Measurements from ENCODE around the gene CHST9.

Gene CHST9

DNA sequence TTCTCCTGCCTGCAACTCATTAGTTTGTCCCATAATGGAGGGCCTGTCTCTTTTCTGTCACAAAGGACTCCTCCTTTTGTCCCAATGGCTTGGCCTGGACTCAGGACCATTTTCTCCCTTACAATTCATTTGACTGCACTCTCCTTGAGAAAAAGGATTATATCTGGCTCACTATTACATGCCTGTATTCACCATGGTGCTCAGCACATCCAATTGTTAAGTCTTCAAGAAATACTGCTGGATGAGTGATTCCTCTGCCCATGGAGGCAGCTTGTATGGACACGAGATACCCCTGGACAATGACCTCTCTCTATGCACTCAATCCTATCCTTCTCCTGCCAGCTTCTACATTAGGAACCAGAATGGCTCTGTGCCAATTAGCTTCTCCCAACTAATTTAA lies 47.0 kb downstream of the CHST9 start:
- no peaks in the 10 kb centered on the region for H3K27me3 ChIP-seq (ENCODE audit: control insufficient read depth, insufficient read depth, low read length)
- H3K4me3 ChIP-seq (ENCODE audit: low read length) = no peak overlapping the region
- peaks cover 2% of the 10 kb centered on the region; the same call in 1 of the 2 replicates for H3K4me1 ChIP-seq (ENCODE audit: control insufficient read depth, insufficient read depth, low read length)
- no CpG with 5 or more reads among the region's 1 CpG for WGBS (ENCODE audit: insufficient coverage, insufficient read length)
- DNase-seq (ENCODE audit: low read depth, low spot score) = no peak
- no peaks in the 10 kb centered on the region for H3K9me3 ChIP-seq (ENCODE audit: control insufficient read depth, insufficient read depth, low read length)
- H3K36me3 ChIP-seq (ENCODE audit: control insufficient read depth, insufficient read depth, low read length) = no peaks in the 10 kb centered on the region
- H3K27ac ChIP-seq (ENCODE audit: low read length) = no peak overlapping the region

- DNase-seq (ENCODE audit: low read depth, low spot score) = peak; percentile 39
- Histone ChIP-seq H3K27me3 (ENCODE audit: control insufficient read depth, insufficient read depth, low read length) (no peaks in the 10 kb centered on the region), H3K36me3 (ENCODE audit: control insufficient read depth, insufficient read depth, low read length) (no peaks in the 10 kb centered on the region), H3K27ac (ENCODE audit: low read length) (no peak overlapping the region), H3K4me3 (ENCODE audit: low read length) (no peak overlapping the region), H3K4me1 (ENCODE audit: control insufficient read depth, insufficient read depth, low read length) (peaks cover 2% of the 10 kb centered on the region; the same call in 1 of the 2 replicates), H3K9me3 (ENCODE audit: control insufficient read depth, insufficient read depth, low read length) (no peaks in the 10 kb centered on the region)
- WGBS (ENCODE audit: insufficient coverage, insufficient read length) = no CpG with 5 or more reads among the region's 4 CpGs
Observed at GRCh38 chr18:27136208-27136535, 48.9 kb downstream of the CHST9 start.

- no CpG with 5 or more reads among the region's 7 CpGs for WGBS (ENCODE audit: insufficient coverage, insufficient read length)
- H3K27ac ChIP-seq (ENCODE audit: low read length) = no peak overlapping the region
- no peaks in the 10 kb centered on the region for H3K36me3 ChIP-seq (ENCODE audit: control insufficient read depth, insufficient read depth, low read length)
- no peaks in the 10 kb centered on the region for H3K27me3 ChIP-seq (ENCODE audit: control insufficient read depth, insufficient read depth, low read length)
- H3K4me3 ChIP-seq (ENCODE audit: low read length) = no peak overlapping the region
- H3K9me3 ChIP-seq (ENCODE audit: control insufficient read depth, insufficient read depth, low read length) = no peaks in the 10 kb centered on the region
- no peak for DNase-seq (ENCODE audit: low read depth, low spot score)
- peaks cover 2% of the 10 kb centered on the region; the same call in 1 of the 2 replicates for H3K4me1 ChIP-seq (ENCODE audit: control insufficient read depth, insufficient read depth, low read length)
Observed at GRCh38 chr18:27135504-27136207, 49.5 kb downstream of the CHST9 start.

- H3K27me3 ChIP-seq (ENCODE audit: control insufficient read depth, insufficient read depth, low read length) = no peaks in the 10 kb centered on the region
- H3K36me3 ChIP-seq (ENCODE audit: control insufficient read depth, insufficient read depth, low read length) = no peaks in the 10 kb centered on the region
- H3K27ac ChIP-seq (ENCODE audit: low read length) = no peak overlapping the region
- no peaks in the 10 kb centered on the region for H3K9me3 ChIP-seq (ENCODE audit: control insufficient read depth, insufficient read depth, low read length)
- no CpG with 5 or more reads among the region's 7 CpGs for WGBS (ENCODE audit: insufficient coverage, insufficient read length)
- H3K4me1 ChIP-seq (ENCODE audit: control insufficient read depth, insufficient read depth, low read length) = no peaks in the 10 kb centered on the region
- H3K4me3 ChIP-seq (ENCODE audit: low read length) = no peak overlapping the region
- DNase-seq (ENCODE audit: low read depth, low spot score) = no peak
Observed at GRCh38 chr18:27130065-27130630, 55.0 kb downstream of the CHST9 start.

- Histone ChIP-seq H3K4me1 (ENCODE audit: control insufficient read depth, insufficient read depth, low read length) (peaks cover 2% of the 10 kb centered on the region; the same call in 1 of the 2 replicates), H3K27ac (ENCODE audit: low read length) (no peak overlapping the region), H3K4me3 (ENCODE audit: low read length) (no peak overlapping the region), H3K27me3 (ENCODE audit: control insufficient read depth, insufficient read depth, low read length) (no peaks in the 10 kb centered on the region), H3K36me3 (ENCODE audit: control insufficient read depth, insufficient read depth, low read length) (no peaks in the 10 kb centered on the region), H3K9me3 (ENCODE audit: control insufficient read depth, insufficient read depth, low read length) (no peaks in the 10 kb centered on the region)
- WGBS (ENCODE audit: insufficient coverage, insufficient read length) = no CpG with 5 or more reads among the region's 1 CpG
- DNase-seq (ENCODE audit: low read depth, low spot score) = no peak
Observed at GRCh38 chr18:27124196-27124595, 60.9 kb downstream of the CHST9 start.

GRCh38 chr18:27121108-27121507 lies 64.0 kb downstream of the CHST9 start:
- Histone ChIP-seq H3K36me3 (ENCODE audit: control insufficient read depth, insufficient read depth, low read length) (no peaks in the 10 kb centered on the region), H3K27ac (ENCODE audit: low read length) (no peak overlapping the region), H3K27me3 (ENCODE audit: control insufficient read depth, insufficient read depth, low read length) (no peaks in the 10 kb centered on the region), H3K4me1 (ENCODE audit: control insufficient read depth, insufficient read depth, low read length) (peaks cover 2% of the 10 kb centered on the region; the same call in 1 of the 2 replicates), H3K4me3 (ENCODE audit: low read length) (no peak overlapping the region), H3K9me3 (ENCODE audit: control insufficient read depth, insufficient read depth, low read length) (no peaks in the 10 kb centered on the region)
- no CpG with 5 or more reads among the region's 1 CpG for WGBS (ENCODE audit: insufficient coverage, insufficient read length)
- no peak for DNase-seq (ENCODE audit: low read depth, low spot score)

DNA sequence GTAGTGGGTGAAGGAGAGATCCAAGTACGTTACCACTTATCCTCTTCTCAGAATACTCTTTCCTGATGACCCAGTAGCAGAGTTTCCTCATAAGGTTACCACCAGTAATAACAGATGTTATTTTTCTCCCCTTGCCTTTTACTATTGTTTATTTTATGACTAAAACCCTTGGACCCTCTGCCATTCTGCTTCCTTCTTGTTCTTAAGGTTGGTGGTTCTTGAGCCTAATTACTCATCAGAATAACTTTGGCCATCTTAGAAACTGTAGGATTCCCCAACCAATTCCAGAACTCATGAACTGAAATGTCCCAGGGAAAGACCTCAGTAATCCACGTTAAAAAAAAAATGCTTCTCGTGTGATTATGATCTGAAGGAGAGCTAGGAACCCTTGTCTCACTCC lies 64.9 kb downstream of the CHST9 start:
- Histone ChIP-seq H3K4me3 (ENCODE audit: low read length) (no peak overlapping the region), H3K27me3 (ENCODE audit: control insufficient read depth, insufficient read depth, low read length) (no peaks in the 10 kb centered on the region), H3K4me1 (ENCODE audit: control insufficient read depth, insufficient read depth, low read length) (peaks cover 2% of the 10 kb centered on the region; the same call in 1 of the 2 replicates), H3K36me3 (ENCODE audit: control insufficient read depth, insufficient read depth, low read length) (no peaks in the 10 kb centered on the region), H3K27ac (ENCODE audit: low read length) (no peak overlapping the region), H3K9me3 (ENCODE audit: control insufficient read depth, insufficient read depth, low read length) (no peaks in the 10 kb centered on the region)
- DNase-seq (ENCODE audit: low read depth, low spot score) = no peak
- no CpG with 5 or more reads among the region's 3 CpGs for WGBS (ENCODE audit: insufficient coverage, insufficient read length)

- H3K4me3 ChIP-seq (ENCODE audit: low read length) = no peak overlapping the region
- H3K9me3 ChIP-seq (ENCODE audit: control insufficient read depth, insufficient read depth, low read length) = no peaks in the 10 kb centered on the region
- no peak overlapping the region for H3K27ac ChIP-seq (ENCODE audit: low read length)
- H3K36me3 ChIP-seq (ENCODE audit: control insufficient read depth, insufficient read depth, low read length) = no peaks in the 10 kb centered on the region
- DNase-seq (ENCODE audit: low read depth, low spot score) = no peak
- no CpG with 5 or more reads among the region's 3 CpGs for WGBS (ENCODE audit: insufficient coverage, insufficient read length)
- H3K27me3 ChIP-seq (ENCODE audit: control insufficient read depth, insufficient read depth, low read length) = no peaks in the 10 kb centered on the region
- H3K4me1 ChIP-seq (ENCODE audit: control insufficient read depth, insufficient read depth, low read length) = peaks cover 2% of the 10 kb centered on the region; the same call in 1 of the 2 replicates
Observed at GRCh38 chr18:27118973-27119372, 66.1 kb downstream of the CHST9 start.

DNA sequence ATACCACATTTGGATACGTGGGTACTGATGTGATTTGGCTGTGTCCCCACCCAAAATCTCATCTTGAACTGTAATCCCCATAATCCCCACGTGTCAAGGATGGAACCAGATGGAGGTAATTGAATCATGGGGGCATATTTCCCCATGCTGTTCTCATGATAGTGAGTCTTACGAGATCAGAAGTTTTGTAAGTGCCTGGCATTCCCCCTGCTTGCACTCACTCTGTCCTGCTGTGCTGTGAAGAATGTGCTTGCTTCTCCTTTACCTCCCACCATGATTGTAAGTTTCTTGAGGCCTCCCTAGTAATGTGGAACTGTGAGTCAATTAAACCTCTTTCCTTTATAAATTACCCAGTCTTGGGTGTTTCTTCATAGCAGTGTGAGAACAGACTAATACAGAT lies 70.3 kb downstream of the CHST9 start:
- Histone ChIP-seq H3K27me3 (ENCODE audit: control insufficient read depth, insufficient read depth, low read length) (no peaks in the 10 kb centered on the region), H3K27ac (ENCODE audit: low read length) (no peak overlapping the region), H3K36me3 (ENCODE audit: control insufficient read depth, insufficient read depth, low read length) (no peaks in the 10 kb centered on the region), H3K9me3 (ENCODE audit: control insufficient read depth, insufficient read depth, low read length) (no peaks in the 10 kb centered on the region), H3K4me1 (ENCODE audit: control insufficient read depth, insufficient read depth, low read length) (no peaks in the 10 kb centered on the region), H3K4me3 (ENCODE audit: low read length) (no peak overlapping the region)
- DNase-seq (ENCODE audit: low read depth, low spot score) = no peak
- WGBS (ENCODE audit: insufficient coverage, insufficient read length) = no CpG with 5 or more reads among the region's 3 CpGs

DNA sequence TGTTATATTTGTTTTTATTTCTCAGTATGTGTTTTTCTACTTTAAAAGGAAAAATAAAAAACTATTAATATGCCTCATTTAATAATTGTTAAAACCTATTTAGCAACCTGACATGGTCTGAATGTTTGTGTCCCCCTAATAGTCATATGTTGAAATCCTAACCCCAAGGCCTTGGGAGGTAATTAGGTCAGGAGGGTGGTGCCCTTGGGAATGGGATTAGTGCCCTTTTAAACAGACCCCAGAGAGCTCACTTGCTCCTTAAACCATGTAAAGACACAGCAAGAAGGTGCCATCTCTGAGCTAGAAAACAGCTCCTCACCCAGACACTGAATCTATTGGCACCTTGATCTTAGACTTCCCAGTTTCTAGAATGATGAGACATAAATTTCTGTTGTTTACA lies 71.8 kb downstream of the CHST9 start:
- Histone ChIP-seq H3K27ac (ENCODE audit: low read length) (no peak overlapping the region), H3K27me3 (ENCODE audit: control insufficient read depth, insufficient read depth, low read length) (no peaks in the 10 kb centered on the region), H3K36me3 (ENCODE audit: control insufficient read depth, insufficient read depth, low read length) (no peaks in the 10 kb centered on the region), H3K9me3 (ENCODE audit: control insufficient read depth, insufficient read depth, low read length) (no peaks in the 10 kb centered on the region), H3K4me1 (ENCODE audit: control insufficient read depth, insufficient read depth, low read length) (no peaks in the 10 kb centered on the region), H3K4me3 (ENCODE audit: low read length) (no peak overlapping the region)
- DNase-seq (ENCODE audit: low read depth, low spot score) = no peak

DNA sequence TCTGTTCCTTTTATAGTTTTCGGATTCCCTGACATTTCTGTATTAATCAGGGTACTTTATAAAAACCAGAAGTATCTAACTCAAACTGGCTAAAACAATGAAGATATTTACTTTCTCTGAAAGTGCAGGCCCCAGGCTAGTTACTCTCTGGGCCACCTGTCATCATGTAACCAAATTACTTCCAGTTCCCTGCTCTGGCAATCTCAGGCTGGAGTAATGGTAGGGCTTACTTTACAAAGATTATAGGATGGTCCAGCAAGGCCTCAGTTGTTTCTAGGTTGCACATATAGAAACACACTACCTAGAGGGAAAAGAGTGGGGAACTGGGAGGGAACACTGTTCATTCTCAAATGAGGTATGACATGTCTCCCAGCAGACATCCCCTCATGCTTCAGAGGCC lies 74.8 kb downstream of the CHST9 start:
- H3K36me3 ChIP-seq (ENCODE audit: control insufficient read depth, insufficient read depth, low read length) = no peaks in the 10 kb centered on the region
- H3K27me3 ChIP-seq (ENCODE audit: control insufficient read depth, insufficient read depth, low read length) = no peaks in the 10 kb centered on the region
- no peaks in the 10 kb centered on the region for H3K4me1 ChIP-seq (ENCODE audit: control insufficient read depth, insufficient read depth, low read length)
- H3K27ac ChIP-seq (ENCODE audit: low read length) = no peak overlapping the region
- H3K9me3 ChIP-seq (ENCODE audit: control insufficient read depth, insufficient read depth, low read length) = no peaks in the 10 kb centered on the region
- H3K4me3 ChIP-seq (ENCODE audit: low read length) = no peak overlapping the region
- no peak for DNase-seq (ENCODE audit: low read depth, low spot score)
- no CpG with 5 or more reads among the region's 1 CpG for WGBS (ENCODE audit: insufficient coverage, insufficient read length)

All from iPS DF 6.9 (cell line).